CD4-positive, alpha-beta T cell treated with Interferon alpha-2 for 1 hour (primary cell): ENCODE results near the gene MRPS7.
"Not testable (repeated sequence)": the region's sequence is repeated elsewhere in the genome, so short reads cannot be mapped to it uniquely, and the experiment has no call there.

Source experiments
- DNase-seq, 2 donors: peaks; one replicate each; pipeline ENCODE4 v3.0.0-alpha.2; 2020 to 2022

MRPS7 gene

DNA sequence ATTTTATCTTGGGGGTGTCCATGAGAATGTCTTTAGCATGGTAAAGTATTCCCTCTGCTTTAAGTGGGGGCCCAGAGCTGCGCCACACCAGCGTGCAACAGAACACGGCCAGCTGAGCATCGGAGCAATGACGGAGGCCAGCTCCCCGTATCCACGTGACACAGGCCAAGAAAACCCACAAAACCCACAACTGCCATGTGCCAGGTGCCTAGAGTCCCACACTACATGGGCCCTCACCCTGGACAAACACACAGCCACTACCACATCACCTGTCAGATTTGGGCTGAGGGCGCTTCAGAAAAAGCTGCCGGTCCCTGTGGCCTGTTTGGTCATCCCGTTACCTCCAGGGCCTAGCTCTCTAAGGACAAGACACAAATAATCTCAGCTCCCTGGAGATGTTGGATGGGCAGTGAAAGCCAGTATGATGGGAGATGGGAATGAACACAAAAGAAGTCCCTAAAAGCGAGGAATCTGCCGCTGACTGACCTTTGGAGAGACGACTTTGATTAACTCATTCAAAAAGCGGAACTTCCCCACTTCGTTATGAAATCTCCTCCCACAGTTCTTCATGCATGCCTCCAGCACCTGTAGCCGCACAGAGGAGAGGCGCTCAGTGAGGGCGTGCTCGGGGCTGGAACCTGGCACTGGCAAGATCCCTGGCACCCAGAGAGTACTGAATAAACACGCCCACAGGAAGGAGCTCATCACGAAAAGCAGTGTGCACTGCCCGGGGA is 17.4 kb upstream of the MRPS7 start:
- peak; percentile 23 to 26 for DNase-seq

DNA sequence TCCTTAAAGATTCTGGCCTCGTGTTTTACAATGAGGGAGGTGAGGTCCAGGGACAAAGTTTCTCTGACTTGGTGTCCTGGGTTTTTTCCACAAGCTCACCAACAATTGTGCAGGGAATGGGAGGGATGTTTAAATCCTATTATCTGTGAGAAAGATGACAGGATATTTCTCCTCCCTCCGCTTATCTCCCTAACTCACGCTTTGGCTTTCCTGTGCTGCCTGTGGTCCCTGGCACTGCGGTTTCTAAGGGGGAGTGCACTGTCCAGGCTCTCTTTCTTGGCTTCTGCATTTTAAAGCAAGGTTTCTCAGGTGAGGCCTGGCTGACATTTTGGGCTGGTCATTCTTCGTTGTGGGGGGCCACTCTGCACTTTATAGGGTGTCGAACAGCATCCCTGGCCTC is 16.7 kb upstream of the MRPS7 start:
- DNase-seq, result no peak

GRCh38 chr17:75246404-75246803 is 15.3 kb upstream of the MRPS7 start:
- DNase-seq, result no peak

- DNase-seq, result no peak
These were observed 12.1 kb upstream of the MRPS7 start for GRCh38 chr17:75249564-75249963.

DNA sequence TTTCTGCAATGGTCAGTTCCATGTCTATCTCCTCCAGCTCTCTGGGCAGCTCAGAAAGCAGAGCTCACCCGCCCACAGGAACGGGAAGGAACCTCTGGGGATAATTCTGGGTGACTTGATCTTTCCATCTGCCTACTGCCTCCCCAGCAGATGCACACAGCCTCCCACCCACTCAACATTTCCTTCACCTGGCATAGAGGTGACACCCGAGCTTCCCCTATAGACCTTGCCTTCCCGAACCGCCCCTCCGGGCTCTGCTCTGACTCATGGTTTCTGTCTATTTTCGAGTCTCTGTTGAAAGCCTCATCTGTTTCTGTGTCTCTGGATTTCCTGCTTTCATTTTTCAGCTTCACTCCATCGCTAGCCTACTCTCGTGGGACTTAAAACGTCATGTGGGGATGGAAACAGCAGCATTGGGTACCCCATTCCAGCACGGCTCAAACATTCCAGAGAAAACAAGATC is 11.6 kb upstream of the MRPS7 start:
- DNase-seq, result peak in 1 of 2 donors; percentile 58

DNA sequence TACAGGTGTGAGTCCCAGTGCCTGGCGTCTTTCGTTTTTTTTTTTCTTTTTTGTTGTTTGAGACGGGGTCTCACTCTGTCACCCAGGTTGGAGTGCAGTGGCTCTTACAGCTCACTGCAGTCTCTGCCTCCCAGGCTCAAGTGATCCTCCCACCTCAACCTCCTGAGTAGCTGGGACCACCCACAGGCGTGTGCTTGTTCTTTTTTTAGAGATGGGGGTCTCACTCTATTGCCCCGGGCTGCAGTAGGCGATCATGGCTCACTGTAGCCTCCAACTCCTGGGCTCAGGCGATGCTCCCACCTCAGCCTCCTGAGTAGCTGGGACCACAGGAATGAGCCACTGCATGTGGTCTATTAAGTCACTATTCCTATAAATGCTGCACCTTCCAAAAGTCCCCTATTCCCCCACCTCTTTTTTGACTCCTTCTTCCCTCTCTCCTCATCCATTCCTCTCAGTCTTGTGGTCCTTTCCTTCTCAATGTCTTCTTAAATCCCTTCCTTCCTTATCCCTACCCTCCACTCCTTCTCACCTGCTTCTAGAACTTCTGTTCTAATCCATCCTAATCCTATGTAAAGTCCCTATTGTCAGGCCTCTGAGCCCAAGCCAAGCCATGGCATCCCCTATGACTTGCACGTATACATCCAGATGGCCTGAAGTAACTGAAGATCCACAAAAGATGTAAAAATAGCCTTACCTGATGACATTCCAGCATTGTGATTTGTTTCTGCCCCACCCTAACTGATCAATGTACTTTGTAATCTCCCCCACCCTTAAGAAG is 9.5 kb upstream of the MRPS7 start:
- DNase-seq, result no peak

GRCh38 chr17:75255954-75256698 is 5.6 kb upstream of the MRPS7 start:
- DNase-seq, result not testable (repeated sequence)

- not testable (repeated sequence) for DNase-seq
These were observed 4.5 kb upstream of the MRPS7 start for GRCh38 chr17:75257228-75257627.

DNA sequence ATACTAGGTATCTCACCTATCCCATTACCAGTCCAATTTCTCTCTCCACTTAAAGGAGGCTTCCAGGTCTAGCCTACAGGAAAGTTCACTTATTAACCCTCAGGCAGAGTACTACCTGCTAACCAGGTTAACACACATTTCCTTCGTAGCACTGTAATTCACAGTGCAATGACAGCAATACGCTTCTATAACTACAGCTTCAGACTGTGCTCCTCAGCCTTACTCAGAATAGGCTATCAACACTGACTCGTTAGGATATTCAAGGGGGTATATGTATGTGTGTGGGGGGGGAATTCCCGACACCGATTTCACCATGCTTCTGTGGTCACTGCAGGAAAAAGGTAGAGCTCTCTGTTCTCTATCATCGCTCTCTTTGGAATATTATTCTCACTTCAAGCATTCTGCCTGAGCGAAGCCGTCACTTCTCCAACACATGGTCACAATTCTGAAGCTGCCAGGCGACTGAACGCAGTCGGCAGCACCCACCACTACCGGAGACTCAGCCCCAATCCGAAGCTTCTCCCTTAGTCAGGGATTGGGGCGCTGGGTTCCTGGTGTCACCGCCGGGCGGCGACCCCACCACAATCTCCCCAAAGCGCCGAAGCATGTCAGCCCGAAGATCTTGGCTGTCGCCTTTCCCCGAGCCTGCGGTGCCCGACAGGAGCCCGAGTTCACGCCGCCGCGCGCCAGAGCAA is 891 bp upstream of the MRPS7 start:
- peak; percentile 33 to 73 for DNase-seq

DNA sequence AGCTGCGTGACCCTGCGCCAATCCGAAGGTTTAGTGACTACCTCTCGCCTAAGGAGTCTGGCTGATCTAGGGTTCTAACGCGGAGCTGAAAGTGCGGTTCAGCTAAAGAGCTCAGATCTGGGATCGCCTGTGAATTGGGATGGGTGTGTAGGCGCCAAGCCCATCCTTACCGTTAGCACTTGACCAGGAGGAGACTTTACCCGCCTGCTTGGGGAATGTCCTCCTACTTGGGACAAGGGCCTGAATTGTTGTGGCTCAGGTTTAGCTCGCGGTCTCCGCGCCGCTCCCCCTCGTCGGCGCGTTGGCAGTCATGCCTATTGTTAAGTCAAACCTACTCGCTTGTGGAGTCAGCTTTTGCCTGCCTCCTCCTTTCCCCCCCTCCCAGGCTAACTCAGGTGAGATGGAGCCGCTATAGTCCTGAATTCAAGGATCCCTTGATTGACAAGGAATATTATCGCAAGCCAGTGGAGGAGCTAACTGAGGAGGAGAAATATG is 480 bp downstream of the MRPS7 start:
- DNase-seq, result no peak

DNA sequence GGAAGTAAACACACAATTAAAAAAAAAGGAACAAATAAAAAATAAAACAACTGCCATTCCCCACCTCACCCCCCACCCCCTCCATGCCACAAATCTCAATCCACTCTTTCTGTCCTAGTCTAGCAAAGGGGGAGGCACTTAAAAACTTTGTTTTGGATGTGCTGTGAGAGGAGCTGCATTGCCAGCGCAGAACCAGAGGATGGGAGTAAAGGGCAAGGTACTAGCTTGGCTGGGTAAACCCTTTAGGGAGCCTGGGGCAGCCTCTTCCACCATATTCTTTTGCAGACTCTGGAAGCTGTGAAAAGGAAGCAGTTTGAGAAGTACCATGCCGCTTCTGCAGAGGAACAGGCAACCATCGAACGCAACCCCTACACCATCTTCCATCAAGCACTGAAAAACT is 1.4 kb downstream of the MRPS7 start:
- no peak for DNase-seq

DNA sequence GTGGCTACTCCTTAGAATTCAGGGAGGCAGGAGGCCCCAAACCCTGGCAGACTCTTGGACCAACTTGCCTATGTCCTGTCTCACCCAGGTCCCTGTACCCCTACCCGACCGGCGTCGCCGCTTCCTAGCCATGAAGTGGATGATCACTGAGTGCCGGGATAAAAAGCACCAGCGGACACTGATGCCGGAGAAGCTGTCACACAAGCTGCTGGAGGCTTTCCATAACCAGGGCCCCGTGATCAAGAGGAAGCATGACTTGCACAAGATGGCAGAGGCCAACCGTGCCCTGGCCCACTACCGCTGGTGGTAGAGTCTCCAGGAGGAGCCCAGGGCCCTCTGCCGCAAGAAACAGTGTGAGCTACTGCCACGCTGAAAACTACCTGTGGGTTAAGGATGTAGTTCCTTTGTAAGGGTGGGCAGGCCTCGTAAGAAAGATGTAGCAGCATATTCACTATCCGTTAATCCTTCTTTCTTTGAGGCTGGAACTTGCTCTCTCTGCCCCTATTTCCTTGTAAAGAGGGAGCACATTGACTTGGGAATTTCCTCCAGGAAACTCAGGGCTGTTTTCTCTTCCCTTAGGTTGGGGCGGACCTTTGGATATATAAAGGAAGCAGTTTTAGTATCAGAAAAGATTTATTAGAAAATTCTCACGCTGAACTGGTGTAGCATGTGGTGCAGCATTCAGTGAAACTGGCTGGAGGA is 4.1 kb downstream of the MRPS7 start:
- DNase-seq, result no peak

DNA sequence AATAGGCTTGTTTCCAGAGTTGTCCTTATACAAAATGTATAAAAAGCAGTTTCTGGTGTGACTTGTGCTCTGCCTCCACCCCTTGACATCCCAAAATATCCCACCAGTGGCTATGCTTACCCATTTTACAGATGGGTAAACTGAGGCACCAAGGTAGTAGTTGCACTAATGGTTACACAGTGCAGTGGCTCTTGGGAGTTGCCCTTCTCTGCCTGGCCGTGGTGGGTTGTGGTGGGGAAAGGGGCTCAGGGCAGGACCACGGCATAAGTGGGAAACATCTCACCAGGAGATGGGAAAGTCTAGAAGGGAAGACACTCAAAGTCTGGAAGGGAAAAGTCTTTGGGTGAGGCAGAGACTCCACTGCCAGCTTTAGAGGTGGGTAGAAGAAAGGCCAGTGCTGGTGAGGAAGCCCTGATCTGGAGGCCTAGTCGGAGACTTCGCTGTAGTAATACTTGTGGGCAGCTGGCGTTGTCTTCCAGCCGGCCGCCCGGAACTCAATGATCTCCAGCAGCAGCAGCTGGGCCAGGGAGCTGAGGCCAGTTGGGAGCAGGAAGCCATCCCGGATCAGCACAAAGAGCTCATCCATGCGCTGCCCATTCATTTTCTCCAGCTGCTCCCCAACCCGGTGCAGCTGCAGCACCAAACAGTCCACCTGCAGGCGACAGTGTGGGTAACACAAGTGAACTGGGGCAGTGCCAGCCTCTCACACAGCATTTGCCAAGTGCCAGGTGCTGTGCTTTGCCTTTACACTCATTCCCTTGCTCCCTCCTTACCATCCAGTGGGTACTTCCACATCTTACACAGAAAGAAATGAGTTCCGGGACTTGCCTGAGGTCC is 4.9 kb downstream of the MRPS7 start:
- no peak for DNase-seq

GRCh38 chr17:75267153-75267410 is 5.4 kb downstream of the MRPS7 start:
- no peak for DNase-seq

GRCh38 chr17:75267411-75268232 is 5.9 kb downstream of the MRPS7 start:
- no peak for DNase-seq

DNA sequence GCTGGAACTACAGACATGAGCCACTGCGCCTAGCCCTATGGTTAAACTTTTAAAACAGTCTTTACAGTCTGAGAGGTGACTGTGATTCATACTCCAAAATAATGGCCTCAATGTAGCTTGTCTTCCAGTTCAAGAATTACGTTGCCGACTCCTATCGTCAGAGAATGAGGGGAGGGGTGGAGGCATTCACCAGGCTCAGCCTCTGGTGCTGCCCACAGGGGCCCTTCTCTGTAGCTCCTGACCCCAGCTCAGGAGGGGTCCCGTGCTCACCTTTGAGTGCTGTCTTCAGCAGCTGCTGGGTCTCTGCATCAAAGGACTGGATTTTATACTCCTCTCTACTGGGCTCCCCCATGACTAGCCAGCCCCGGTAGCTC is 8.2 kb downstream of the MRPS7 start:
- DNase-seq, result no peak

DNA sequence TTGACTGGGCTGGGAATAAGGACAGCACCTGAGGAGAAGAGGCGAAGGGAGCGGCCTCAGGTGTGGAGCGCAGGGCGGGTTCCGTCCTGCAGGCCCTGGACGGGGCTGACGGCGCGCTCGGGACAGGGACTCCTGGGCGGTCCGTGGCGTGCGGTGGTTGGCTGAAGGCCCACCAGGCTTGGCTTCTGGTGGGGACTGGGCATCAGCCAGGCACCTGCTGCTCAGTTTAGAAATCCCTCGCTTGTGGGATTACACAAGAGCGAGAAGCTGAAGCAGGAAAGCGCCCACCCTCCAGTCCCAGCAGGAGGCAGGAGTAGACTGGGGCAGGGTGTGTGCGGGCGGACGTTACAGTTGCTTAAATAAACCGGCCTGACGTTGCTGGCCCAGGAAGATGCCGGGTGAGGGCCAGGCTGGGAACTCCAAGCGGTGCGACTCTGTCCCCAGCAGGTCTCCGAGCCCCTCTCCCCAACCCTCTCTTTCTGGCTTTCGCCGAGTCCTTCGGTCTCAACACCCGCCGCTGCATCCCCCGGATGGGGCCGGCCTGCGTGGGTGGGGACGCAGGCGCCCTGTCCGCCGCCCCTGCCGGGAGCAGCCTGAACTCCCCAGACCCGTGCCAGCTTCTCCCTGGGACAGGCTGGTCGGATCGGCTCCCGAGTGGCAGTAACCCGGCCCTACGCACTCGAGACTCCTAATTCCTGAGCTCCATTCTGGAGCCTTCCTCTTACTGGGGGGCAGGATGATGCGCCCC is 8.7 kb downstream of the MRPS7 start:
- peak; percentile 43 to 53 for DNase-seq

- DNase-seq, result no peak
These were observed 9.2 kb downstream of the MRPS7 start, which contains the start of gene MIF4GD for GRCh38 chr17:75270966-75271232. Gene MIF4GD (minus strand): TSS chr17:75271231. CDS start chr17:75270195, 1,036 bp downstream.

GRCh38 chr17:75271233-75271954 is 9.7 kb downstream of the MRPS7 start:
- peak; percentile 86 to 91 for DNase-seq
